DMS 273 (cell line): Measurements from ENCODE around the gene ACCSL.
A peak's percentile ranks its signal among the peaks of the same experiment; 100 is the strongest.

Source experiments
- DNase-seq: peaks from one replicate; lab custom pipeline; 2025; ENCODE audit not compliant: unreplicated experiment; lab: John Stamatoyannopoulos, UW

ACCSL gene

DNA sequence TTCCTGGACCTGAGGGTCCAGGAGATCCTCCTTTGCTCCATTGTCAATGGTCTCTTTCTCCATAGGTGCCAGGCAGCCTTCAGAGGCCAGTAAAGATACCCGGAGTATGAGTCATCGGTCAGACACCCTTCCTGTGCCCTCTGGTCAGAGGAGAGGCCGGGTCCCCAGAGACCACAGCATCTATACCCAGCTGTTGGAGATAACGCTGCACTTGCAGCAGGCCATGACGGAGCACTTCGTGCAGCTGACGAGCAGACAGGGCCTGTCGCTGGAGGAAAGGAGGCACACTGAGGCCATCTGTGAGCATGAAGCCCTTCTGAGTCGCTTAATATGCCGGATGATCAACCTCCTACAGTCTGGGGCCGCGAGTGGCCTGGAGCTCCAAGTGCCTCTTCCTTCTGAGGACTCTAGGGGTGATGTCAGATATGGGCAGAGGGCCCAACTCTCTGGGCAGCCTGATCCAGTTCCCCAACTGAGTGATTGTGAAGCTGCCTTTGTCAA, at the start of gene ACCSL:
TSS of gene ACCSL (plus strand) at position 51 of the 501 bp plus-strand sequence. CDS start at position 107, 56 bp downstream.
- no peak for DNase-seq

DNA sequence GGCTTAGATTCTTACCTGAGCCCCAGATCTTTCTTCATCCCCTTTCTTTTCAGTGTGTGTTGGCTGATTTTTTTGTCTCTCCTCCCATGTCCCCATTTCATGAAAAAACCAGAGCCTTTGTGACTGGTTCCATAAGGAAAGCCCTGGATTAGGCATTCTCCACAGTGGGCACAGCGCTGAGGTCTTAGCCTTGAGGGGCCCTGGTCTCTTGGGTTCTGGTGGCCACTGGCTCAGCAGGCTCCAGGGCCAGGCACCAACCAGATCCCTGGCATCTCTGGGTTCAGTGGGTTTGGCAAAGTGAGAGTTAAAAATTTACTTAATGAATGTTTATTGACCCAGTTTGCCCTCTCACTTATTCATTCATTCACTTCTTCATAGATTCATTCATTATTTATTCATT, 49.5 kb upstream of the ACCSL start:
- DNase-seq, result no peak

DNA sequence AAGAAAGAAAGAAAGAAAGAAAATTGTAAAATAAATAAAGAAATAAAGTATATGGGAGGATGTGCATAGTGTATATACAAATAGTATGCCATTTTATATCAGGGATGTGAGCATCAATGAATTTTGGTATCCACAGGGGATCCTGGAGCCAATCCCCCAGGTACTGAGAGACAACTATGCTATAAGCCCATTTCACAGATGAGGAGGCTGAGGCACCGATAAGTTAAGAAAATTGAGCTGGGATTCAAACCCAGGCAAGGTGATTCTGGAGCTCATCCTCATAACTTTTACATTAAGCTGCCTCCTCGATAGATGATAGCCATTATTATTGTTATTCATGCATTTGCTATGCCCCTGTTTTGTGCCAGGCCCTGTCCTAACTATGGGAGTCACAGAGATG, 47.0 kb upstream of the ACCSL start:
- no peak for DNase-seq

- no peak for DNase-seq
These were observed 45.3 kb upstream of the ACCSL start for GRCh38 chr11:44002191-44003093.

DNA sequence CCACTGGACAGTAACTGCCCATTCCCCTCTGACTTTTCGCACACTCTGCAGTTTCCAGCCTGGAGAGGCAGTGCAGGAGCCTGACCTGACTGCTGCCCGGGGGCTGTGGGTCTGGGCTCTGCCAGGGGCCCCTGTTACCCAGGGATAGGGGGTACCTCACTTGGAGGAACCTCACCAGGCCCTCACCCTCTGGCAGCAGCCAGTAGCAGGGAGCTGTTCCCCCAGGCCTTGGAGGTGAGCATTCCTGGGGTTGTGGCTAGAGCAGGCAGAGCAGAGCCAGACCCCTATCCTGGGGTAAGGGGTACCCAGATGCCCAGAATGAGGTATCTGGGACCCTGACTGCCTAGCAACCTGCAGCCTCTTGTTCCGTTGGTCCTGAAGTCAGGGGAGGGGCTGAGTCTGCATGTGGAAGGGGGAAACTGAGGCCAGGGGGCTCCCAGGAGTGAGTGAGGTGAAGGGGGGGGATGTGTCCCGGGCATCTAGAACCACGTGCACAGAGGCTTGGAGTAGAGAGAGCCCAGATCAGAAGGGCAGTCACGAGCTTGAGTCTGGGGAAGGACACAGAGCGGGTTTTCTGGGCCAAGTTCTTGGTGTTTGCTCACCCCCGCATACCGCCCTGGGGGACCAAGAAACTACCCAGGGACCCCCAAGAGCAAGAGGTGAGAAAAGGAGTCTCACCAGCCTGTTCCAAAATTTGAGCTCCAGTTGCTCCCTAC, 43.9 kb upstream of the ACCSL start:
- no peak for DNase-seq

GRCh38 chr11:44004452-44005062, 43.2 kb upstream of the ACCSL start:
- DNase-seq, result no peak

DNA sequence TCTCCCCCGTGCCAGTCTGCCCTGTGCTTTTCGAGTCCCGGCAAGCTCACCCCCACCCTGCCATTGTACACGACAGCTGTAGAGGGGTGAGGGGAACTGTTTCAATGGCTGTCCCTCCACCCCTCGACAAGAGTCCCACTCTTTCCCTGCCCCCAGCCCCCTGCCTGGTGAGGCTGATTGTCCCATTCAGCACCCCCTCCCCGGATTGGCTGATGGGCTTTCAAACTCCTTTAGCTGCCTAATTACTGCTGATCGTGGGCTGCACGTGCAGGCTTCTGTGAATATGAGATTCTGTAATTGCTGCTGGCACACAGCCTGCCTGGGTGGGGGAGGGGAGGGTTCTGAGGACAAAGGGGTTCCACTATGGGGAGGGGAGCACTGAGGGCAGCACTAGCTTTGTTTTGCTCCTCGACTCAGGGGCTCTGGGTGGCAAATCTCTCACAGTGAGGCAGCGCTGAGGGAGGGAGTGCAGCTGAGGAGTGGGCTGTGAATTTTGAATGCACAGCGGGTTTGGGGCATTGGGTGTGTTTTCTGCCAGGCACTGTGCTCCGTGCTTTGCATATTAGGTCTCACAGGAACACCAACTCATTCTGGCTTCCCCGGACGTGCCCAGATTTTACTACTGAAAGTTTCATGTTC, 42.6 kb upstream of the ACCSL start:
- DNase-seq, result peak; percentile 48

GRCh38 chr11:44005956-44006355, 41.8 kb upstream of the ACCSL start:
- DNase-seq, result no peak

GRCh38 chr11:44006917-44007361, 40.8 kb upstream of the ACCSL start:
- DNase-seq, result no peak

GRCh38 chr11:44007481-44008087, 40.2 kb upstream of the ACCSL start:
- no peak for DNase-seq

DNA sequence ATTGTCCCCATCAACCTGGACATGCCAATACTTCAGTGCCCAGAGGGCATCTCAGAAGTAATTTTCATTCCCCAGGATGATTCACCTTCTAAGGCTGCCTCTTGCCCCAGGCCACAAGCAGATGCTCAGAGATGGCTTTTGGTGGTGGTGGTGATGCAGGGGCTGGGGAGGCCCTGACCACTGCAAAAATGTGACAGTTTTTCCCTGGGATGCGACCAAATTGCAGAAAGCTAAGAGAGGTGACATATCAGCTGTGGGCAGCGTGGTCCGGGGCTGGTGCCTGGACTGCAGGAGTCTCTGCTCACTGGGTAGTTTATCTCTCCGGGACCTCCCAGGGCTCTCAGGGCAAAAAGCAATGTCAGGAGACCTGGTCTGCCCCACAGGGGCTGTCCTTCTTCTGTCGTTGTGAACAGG, 39.7 kb upstream of the ACCSL start:
- no peak for DNase-seq

GRCh38 chr11:44008698-44009097, 39.1 kb upstream of the ACCSL start:
- DNase-seq, result no peak

DNA sequence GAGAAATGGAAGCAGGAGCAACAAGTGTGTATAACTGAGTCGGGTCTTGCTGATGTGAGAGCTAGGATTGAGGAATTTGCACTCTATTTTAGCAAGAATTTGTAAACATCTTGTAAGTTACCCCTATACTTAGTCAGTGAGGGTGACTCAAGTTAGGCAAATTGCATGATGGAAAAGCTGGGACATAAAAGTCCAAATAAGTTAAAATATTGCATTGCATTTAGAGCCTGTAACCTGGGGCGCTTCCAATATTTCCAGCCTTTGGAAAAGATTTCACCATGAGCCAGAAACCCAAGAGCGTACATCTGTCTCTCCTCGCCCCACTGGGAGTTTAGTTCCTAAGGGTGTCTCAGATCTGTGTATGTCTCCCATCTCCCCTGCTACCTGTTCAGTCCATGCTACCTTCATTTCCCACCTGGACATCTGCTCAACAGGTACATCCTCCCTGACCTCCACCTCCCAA, 37.0 kb upstream of the ACCSL start:
- DNase-seq, result no peak

GRCh38 chr11:44011797-44012196, 36.0 kb upstream of the ACCSL start:
- DNase-seq, result no peak

GRCh38 chr11:44014968-44015623, 32.7 kb upstream of the ACCSL start:
- no peak for DNase-seq

DNA sequence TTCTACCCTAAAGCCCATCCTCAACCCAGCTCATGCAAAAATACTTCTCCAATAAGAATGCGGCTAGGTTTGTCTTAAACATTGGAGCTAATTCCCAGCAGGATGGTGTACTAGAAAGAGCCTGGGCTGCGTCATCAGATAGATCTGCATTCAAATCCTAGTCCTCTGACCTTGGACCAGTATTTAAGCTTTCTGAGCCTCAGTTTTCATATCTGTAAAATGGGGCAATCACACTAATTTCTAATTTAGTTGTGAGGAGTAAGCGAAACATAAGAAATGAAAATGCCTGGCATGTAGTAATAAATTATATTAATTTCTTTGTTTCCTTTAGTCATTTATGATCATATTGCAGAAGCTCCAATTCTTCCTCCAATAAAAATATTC, 32.2 kb upstream of the ACCSL start:
- no peak for DNase-seq

DNA sequence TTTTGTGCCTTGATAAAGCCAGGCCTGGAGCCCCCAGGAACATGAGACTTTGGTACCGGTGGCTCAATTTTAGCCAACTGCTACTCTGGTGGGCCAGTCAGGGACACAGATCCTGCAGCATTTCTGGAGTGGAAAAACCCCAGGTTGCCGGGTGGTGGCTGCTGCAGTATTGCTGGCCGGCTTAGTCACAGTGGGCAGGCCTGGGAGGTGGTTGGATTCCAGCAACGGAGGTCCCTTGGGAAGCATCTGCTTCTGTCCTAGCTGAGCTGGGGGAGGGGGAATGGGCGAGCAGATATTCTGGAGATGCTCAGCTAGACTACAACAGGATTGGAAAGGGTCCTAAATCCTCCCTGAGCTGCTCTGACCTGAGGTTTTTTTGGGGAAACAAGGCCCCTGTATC, 31.6 kb upstream of the ACCSL start:
- DNase-seq, result peak; percentile 10

- no peak for DNase-seq
These were observed 31.0 kb upstream of the ACCSL start for GRCh38 chr11:44016546-44017442.
